PFSK-1 (cell line): ENCODE results near the gene CTU1.

Source experiments
- POLR2AphosphoS5 ChIP-seq: IDR thresholded peaks from 2 replicates; pipeline ENCODE4 v1.6.1; 2012; ENCODE audit warnings: low read depth, mild to moderate bottlenecking, control low read depth, low read length, moderate library complexity
- REST ChIP-seq, 2 experiments: IDR thresholded peaks; 2 replicates each; pipeline versions ENCODE4 v1.6.1 to v1.8.0; 2011 to 2012; ENCODE audit warnings: low read depth in 2 of 2, low read length in 2 of 2, control low read depth in 1 of 2, inconsistent platforms in 1 of 2, mild to moderate bottlenecking in 1 of 2, moderate library complexity in 1 of 2; ENCODE audit not compliant: insufficient read depth in 1 of 2
- TAF1 ChIP-seq: IDR thresholded peaks from 2 replicates; pipeline ENCODE4 v1.6.1; 2012; ENCODE audit warnings: low read length, control low read depth, borderline replicate concordance; ENCODE audit not compliant: insufficient read depth

GRCh38 chr19:51066393-51067186 lies 41.6 kb downstream of the CTU1 start:
- TF ChIP-seq TAF1 (no peak), POLR2AphosphoS5 (no peak), REST (IDR thresholded peaks at IDR 0.05; ENCODE audit: insufficient read depth in 1 of 2, low read depth in 2 of 2, low read length in 2 of 2) (no peak)
